ENCODE results near the gene DIMT1.

The DIMT1 gene

GRCh38 chr5:62385816-62386400, 17.8 kb downstream of the DIMT1 start:
- no peaks in the 10 kb centered on the region for H3K9me3 ChIP-seq (ENCODE audit: control insufficient read depth, insufficient read depth, low read length)
- H3K4me1 ChIP-seq (ENCODE audit: insufficient read depth, low read length): no peaks in the 10 kb centered on the region
- peaks cover 13% of the 10 kb centered on the region for H3K36me3 ChIP-seq (ENCODE audit: insufficient read depth, low read length)
- no peak overlapping the region for H3K9ac ChIP-seq (ENCODE audit: low read depth, low read length)

- Histone ChIP-seq H3K36me3 (ENCODE audit: insufficient read depth, low read length) (peaks cover 13% of the 10 kb centered on the region), H3K9me3 (ENCODE audit: control insufficient read depth, insufficient read depth, low read length) (no peaks in the 10 kb centered on the region), H3K9ac (ENCODE audit: low read depth, low read length) (no peak overlapping the region), H3K4me1 (ENCODE audit: insufficient read depth, low read length) (no peaks in the 10 kb centered on the region)
These were observed 18.6 kb downstream of the DIMT1 start for GRCh38 chr5:62385131-62385530.

- H3K36me3 ChIP-seq (ENCODE audit: insufficient read depth, low read length): peaks cover 6% of the 10 kb centered on the region
- H3K9me3 ChIP-seq (ENCODE audit: control insufficient read depth, insufficient read depth, low read length): no peaks in the 10 kb centered on the region
- H3K9ac ChIP-seq (ENCODE audit: low read depth, low read length): no peak overlapping the region
- H3K4me1 ChIP-seq (ENCODE audit: insufficient read depth, low read length): no peaks in the 10 kb centered on the region
These were observed 27.6 kb downstream of the DIMT1 start for GRCh38 chr5:62376064-62376463.

GRCh38 chr5:62375627-62376026, 28.1 kb downstream of the DIMT1 start:
- H3K36me3 ChIP-seq (ENCODE audit: insufficient read depth, low read length): peaks cover 6% of the 10 kb centered on the region
- H3K9me3 ChIP-seq (ENCODE audit: control insufficient read depth, insufficient read depth, low read length): no peaks in the 10 kb centered on the region
- no peaks in the 10 kb centered on the region for H3K4me1 ChIP-seq (ENCODE audit: insufficient read depth, low read length)
- H3K9ac ChIP-seq (ENCODE audit: low read depth, low read length): no peak overlapping the region

GRCh38 chr5:62374090-62374489, 29.6 kb downstream of the DIMT1 start:
- Histone ChIP-seq H3K4me1 (ENCODE audit: insufficient read depth, low read length) (no peaks in the 10 kb centered on the region), H3K36me3 (ENCODE audit: insufficient read depth, low read length) (peaks cover 9% of the 10 kb centered on the region), H3K9me3 (ENCODE audit: control insufficient read depth, insufficient read depth, low read length) (no peaks in the 10 kb centered on the region), H3K9ac (ENCODE audit: low read depth, low read length) (no peak overlapping the region)

GRCh38 chr5:62373382-62373781, 30.3 kb downstream of the DIMT1 start:
- H3K9me3 ChIP-seq (ENCODE audit: control insufficient read depth, insufficient read depth, low read length): no peaks in the 10 kb centered on the region

GRCh38 chr5:62372600-62372999, 31.1 kb downstream of the DIMT1 start:
- Histone ChIP-seq H3K9ac (ENCODE audit: low read depth, low read length) (no peak overlapping the region), H3K9me3 (ENCODE audit: control insufficient read depth, insufficient read depth, low read length) (no peaks in the 10 kb centered on the region), H3K36me3 (ENCODE audit: insufficient read depth, low read length) (peaks cover 12% of the 10 kb centered on the region; the same call in 1 of the 2 replicates), H3K4me1 (ENCODE audit: insufficient read depth, low read length) (no peaks in the 10 kb centered on the region)

More at GRCh38 chr5:62373382-62373781, 30.3 kb downstream of the DIMT1 start:
- H3K36me3 ChIP-seq (ENCODE audit: insufficient read depth, low read length): peaks cover 12% of the 10 kb centered on the region; the same call in 1 of the 2 replicates
- H3K9ac ChIP-seq (ENCODE audit: low read depth, low read length): no peak overlapping the region
- H3K4me1 ChIP-seq (ENCODE audit: insufficient read depth, low read length): no peaks in the 10 kb centered on the region

GRCh38 chr5:62371409-62371808, 32.3 kb downstream of the DIMT1 start:
- Histone ChIP-seq H3K4me1 (ENCODE audit: insufficient read depth, low read length) (no peaks in the 10 kb centered on the region), H3K9ac (ENCODE audit: low read depth, low read length) (no peak overlapping the region), H3K9me3 (ENCODE audit: control insufficient read depth, insufficient read depth, low read length) (no peaks in the 10 kb centered on the region), H3K36me3 (ENCODE audit: insufficient read depth, low read length) (peaks cover 12% of the 10 kb centered on the region; the same call in 1 of the 2 replicates)

- Histone ChIP-seq H3K9ac (ENCODE audit: low read depth, low read length) (no peak overlapping the region), H3K36me3 (ENCODE audit: insufficient read depth, low read length) (peaks cover 12% of the 10 kb centered on the region), H3K9me3 (ENCODE audit: control insufficient read depth, insufficient read depth, low read length) (no peaks in the 10 kb centered on the region), H3K4me1 (ENCODE audit: insufficient read depth, low read length) (no peaks in the 10 kb centered on the region)
These were observed 34.7 kb downstream of the DIMT1 start for GRCh38 chr5:62369039-62369438.

- Histone ChIP-seq H3K4me1 (ENCODE audit: insufficient read depth, low read length) (no peaks in the 10 kb centered on the region), H3K36me3 (ENCODE audit: insufficient read depth, low read length) (peaks cover 19% of the 10 kb centered on the region; the same call in 1 of the 2 replicates), H3K9ac (ENCODE audit: low read depth, low read length) (no peak overlapping the region), H3K9me3 (ENCODE audit: control insufficient read depth, insufficient read depth, low read length) (no peaks in the 10 kb centered on the region)
These were observed 41.0 kb downstream of the DIMT1 start for GRCh38 chr5:62362701-62363100.

GRCh38 chr5:62354028-62354874, 49.5 kb downstream of the DIMT1 start:
- H3K9ac ChIP-seq (ENCODE audit: low read depth, low read length): no peak overlapping the region
- peaks cover 5% of the 10 kb centered on the region for H3K36me3 ChIP-seq (ENCODE audit: insufficient read depth, low read length)
- no peaks in the 10 kb centered on the region for H3K4me1 ChIP-seq (ENCODE audit: insufficient read depth, low read length)
- H3K9me3 ChIP-seq (ENCODE audit: control insufficient read depth, insufficient read depth, low read length): no peaks in the 10 kb centered on the region

- peaks cover 3% of the 10 kb centered on the region; the same call in 1 of the 2 replicates for H3K36me3 ChIP-seq (ENCODE audit: insufficient read depth, low read length)
These were observed 54.8 kb downstream of the DIMT1 start for GRCh38 chr5:62348723-62349481.

GRCh38 chr5:62347928-62348327, 55.8 kb downstream of the DIMT1 start:
- Histone ChIP-seq H3K36me3 (ENCODE audit: insufficient read depth, low read length) (peaks cover 3% of the 10 kb centered on the region; the same call in 1 of the 2 replicates), H3K9me3 (ENCODE audit: control insufficient read depth, insufficient read depth, low read length) (no peaks in the 10 kb centered on the region), H3K9ac (ENCODE audit: low read depth, low read length) (no peak overlapping the region)

More at GRCh38 chr5:62348723-62349481, 54.8 kb downstream of the DIMT1 start:
- no peak overlapping the region for H3K9ac ChIP-seq (ENCODE audit: low read depth, low read length)
- H3K9me3 ChIP-seq (ENCODE audit: control insufficient read depth, insufficient read depth, low read length): no peaks in the 10 kb centered on the region
- H3K4me1 ChIP-seq (ENCODE audit: insufficient read depth, low read length): no peaks in the 10 kb centered on the region

GRCh38 chr5:62346748-62347147, 57.0 kb downstream of the DIMT1 start:
- Histone ChIP-seq H3K9me3 (ENCODE audit: control insufficient read depth, insufficient read depth, low read length) (no peaks in the 10 kb centered on the region), H3K4me1 (ENCODE audit: insufficient read depth, low read length) (no peaks in the 10 kb centered on the region), H3K36me3 (ENCODE audit: insufficient read depth, low read length) (peaks cover 3% of the 10 kb centered on the region; the same call in 1 of the 2 replicates), H3K9ac (ENCODE audit: low read depth, low read length) (no peak overlapping the region)

More at GRCh38 chr5:62347928-62348327, 55.8 kb downstream of the DIMT1 start:
- H3K4me1 ChIP-seq (ENCODE audit: insufficient read depth, low read length): no peaks in the 10 kb centered on the region

All from ES-I3 (cell line).